A673 (cell line): ENCODE results near the gene SIRPB2.

ENCODE experiments used
- CTCF ChIP-seq: fragments of 300-800, 200-600 bp; sonication (generic); conservative IDR thresholded peaks from 2 replicates; pipeline ENCODE4 v1.5.1; 2017; ENCODE audit warnings: low read depth, mild to moderate bottlenecking, antibody characterized with exemption, low read length, moderate library complexity, mixed read lengths
- EZH2 ChIP-seq: fragments of 200-600 bp; sonication (generic); IDR thresholded peaks from 2 replicates; pipeline ENCODE4 v1.6.1; 2017; ENCODE audit warnings: borderline replicate concordance, low read depth, mild to moderate bottlenecking, mixed read lengths, antibody characterized with exemption, low read length; ENCODE audit not compliant: poor library complexity, severe bottlenecking

DNA sequence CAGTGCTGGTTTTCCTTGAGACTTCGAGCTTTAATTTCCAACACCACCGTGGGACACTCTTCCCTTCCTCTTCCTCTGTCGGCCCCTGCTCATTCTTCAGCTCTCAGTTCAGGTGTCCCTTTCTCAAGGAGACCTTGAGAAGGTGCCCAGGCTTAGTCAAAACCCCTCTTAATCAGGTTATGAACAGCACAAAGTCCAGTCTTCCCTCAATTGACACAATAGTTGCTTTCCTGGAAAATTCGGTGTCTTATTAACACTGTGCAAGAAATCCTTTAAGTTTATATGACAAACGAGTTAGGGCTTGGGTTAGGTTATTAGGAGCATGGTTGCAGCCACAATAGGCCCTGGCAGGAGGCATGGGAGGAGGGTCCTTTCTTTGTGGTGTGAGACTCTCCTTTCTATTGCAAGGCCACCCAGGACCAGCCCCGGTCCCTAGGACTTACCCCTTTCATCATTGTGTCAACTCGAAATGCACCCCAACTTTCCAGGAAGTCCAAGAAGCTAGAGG lies 23.0 kb downstream of the SIRPB2 start:
- no peak for TF ChIP-seq CTCF
- no peak for TF ChIP-seq EZH2
